ENCODE results near the gene RIPOR2. TPM values are rescaled to one million over a fixed set of nuclear protein-coding genes. Genes with fewer than 3 reads are reported as not detected.

RIPOR2 gene
- total and polyA plus RNA-seq, 2 experiments from 2014 or later = 9.5 to 22.5 TPM

- DNase-seq (ENCODE audit: low spot score) (no peak), ATAC-seq (no peak)
- Mint-ChIP-seq H3K27me3 (ENCODE audit: insufficient read depth, low read depth, poor library complexity) (peaks cover 17% of the 10 kb centered on the region), H3K4me3 (no peak overlapping the region), H3K9me3 (no peaks in the 10 kb centered on the region), H3K27ac (no peak overlapping the region), H3K36me3 (ENCODE audit: low read depth) (peaks cover 3% of the 10 kb centered on the region; the same call in 1 of the 3 replicates), H3K4me1 (peaks cover 46% of the 10 kb centered on the region)
- H3K4me3 ChIP-seq = no peak overlapping the region
- no peak for TF ChIP-seq POLR2AphosphoS5 (IDR thresholded peaks at IDR 0.05; ENCODE audit: low read depth)
- peaks cover 4% of the 10 kb centered on the region; the same call in 1 of the 2 replicates for H3K9me2 ChIP-seq (ENCODE audit: insufficient read depth)
- H3K36me3 ChIP-seq (ENCODE audit: insufficient read depth) = no peaks in the 10 kb centered on the region
- H3K27me3 ChIP-seq (ENCODE audit: insufficient read depth) = peaks cover 12% of the 10 kb centered on the region
- no peaks in the 10 kb centered on the region for H4K20me1 ChIP-seq (replicated peaks; ENCODE audit: insufficient read depth)
- H3K27ac ChIP-seq (ENCODE audit: low read depth) = no peak overlapping the region
- no peak overlapping the region for H2AFZ ChIP-seq
- H3F3A ChIP-seq (replicated peaks; ENCODE audit: low read depth) = no peaks in the 10 kb centered on the region; the same call in none of the 2 replicates
- peaks cover 46% of the 10 kb centered on the region for H3K4me1 ChIP-seq (ENCODE audit: insufficient read depth)
- peaks cover 6% of the 10 kb centered on the region for H3K79me2 ChIP-seq (replicated peaks; ENCODE audit: insufficient read depth)
- no peak overlapping the region for H3K4me2 ChIP-seq
These were observed 19.3 kb downstream of the RIPOR2 start for GRCh38 chr6:24916496-24916895.

- Histone ChIP-seq H3K9me2 (ENCODE audit: insufficient read depth) (peaks cover 4% of the 10 kb centered on the region; the same call in 1 of the 2 replicates), H3K27me3 (ENCODE audit: insufficient read depth) (peaks cover 19% of the 10 kb centered on the region), H3K4me2 (no peak overlapping the region), H4K20me1 (replicated peaks; ENCODE audit: insufficient read depth) (no peaks in the 10 kb centered on the region), H3K4me1 (ENCODE audit: insufficient read depth) (peaks cover 44% of the 10 kb centered on the region), H2AFZ (no peak overlapping the region), H3K36me3 (ENCODE audit: insufficient read depth) (no peaks in the 10 kb centered on the region), H3F3A (replicated peaks; ENCODE audit: low read depth) (no peaks in the 10 kb centered on the region; the same call in none of the 2 replicates), H3K4me3 (no peak overlapping the region), H3K27ac (ENCODE audit: low read depth) (no peak overlapping the region), H3K79me2 (replicated peaks; ENCODE audit: insufficient read depth) (peaks cover 6% of the 10 kb centered on the region)
- ATAC-seq = no peak
- Mint-ChIP-seq H3K4me1 (peaks cover 43% of the 10 kb centered on the region), H3K36me3 (ENCODE audit: low read depth) (peaks cover 3% of the 10 kb centered on the region; the same call in 1 of the 3 replicates), H3K4me3 (no peak overlapping the region), H3K27me3 (ENCODE audit: insufficient read depth, low read depth, poor library complexity) (peaks cover 22% of the 10 kb centered on the region), H3K9me3 (no peaks in the 10 kb centered on the region), H3K27ac (no peak overlapping the region)
- TF ChIP-seq EZH2phosphoT487 (IDR thresholded peaks at IDR 0.05; ENCODE audit: unreplicated experiment) (no peak), ETS1 (IDR thresholded peaks at IDR 0.05) (no peak), POLR2AphosphoS5 (IDR thresholded peaks at IDR 0.05; ENCODE audit: low read depth) (no peak), NANOG (IDR thresholded peaks at IDR 0.05; ENCODE audit: borderline replicate concordance) (no peak), STAT1 (IDR thresholded peaks at IDR 0.05; ENCODE audit: unreplicated experiment) (no peak), ZNF331 (CRISPR knock-in tag; IDR thresholded peaks at IDR 0.05; ENCODE audit: low read depth) (no peak), ZNF462 (CRISPR knock-in tag; IDR thresholded peaks at IDR 0.05) (no peak), CTCF (conservative IDR thresholded peaks at IDR 0.05; ENCODE audit: low read depth in 2 of 2) (no peak), JUNB (IDR thresholded peaks at IDR 0.05; ENCODE audit: unreplicated experiment) (no peak), ZNF114 (CRISPR knock-in tag; IDR thresholded peaks at IDR 0.05) (no peak)
- DNase-seq (ENCODE audit: low spot score) = no peak
These were observed 20.1 kb downstream of the RIPOR2 start for GRCh38 chr6:24915641-24916040.

All from GM23338 (cell line).